Body of pancreas (tissue), 4 donors: ENCODE measurements around the gene LRRC32.

Source experiments
- CTCF ChIP-seq, 7 experiments: fragments of 450-650 bp in 4 of 7; fragments of 200-600 bp in 3 of 7; sonication (generic) in 3 of 7; IDR thresholded peaks; one replicate each; pipeline ENCODE4 v1.5.1; 2016 to 2019; ENCODE audit warnings: antibody characterized with exemption in 7 of 7
- POLR2A ChIP-seq, 3 donors: fragments of 450-650 bp; IDR thresholded peaks; one replicate each; pipeline ENCODE4 v1.6.1; 2016; ENCODE audit warnings: antibody characterized with exemption in 3 of 3, mild to moderate bottlenecking in 2 of 3

GRCh38 chr11:76634886-76635285 lies 35.7 kb downstream of the LRRC32 start:
- TF ChIP-seq CTCF (IDR thresholded peaks at IDR 0.05) = no peak
- TF ChIP-seq POLR2A (IDR thresholded peaks at IDR 0.05) = no peak
